Body of pancreas (tissue), 4 donors: Measurements from ENCODE around the gene KIF16B. TPM values are rescaled to one million over a fixed set of nuclear protein-coding genes. Genes with fewer than 3 reads are reported as not detected.

ENCODE experiments used
- ATAC-seq: fragments of 150-250 bp; one replicate; pipeline ENCODE4 v1.9.1; 2016
- DNase-seq, 4 donors: peaks; one replicate each; pipeline ENCODE4 v3.0.0-alpha.2; 2019
- H3K27ac ChIP-seq, 4 donors: fragments of 200-600 bp; sonication (generic); 1 replicate in 3 of 4; 2 replicates in 1 of 4; pipeline versions ENCODE4 v1.5.1 to v1.6.1; 2016 to 2019; ENCODE audit warnings: mild to moderate bottlenecking in 1 of 4, mixed read lengths in 1 of 4, moderate library complexity in 1 of 4
- H3K27me3 ChIP-seq, 2 donors: fragments of 200-600 bp; sonication (generic); one replicate each; pipeline ENCODE4 v1.6.0; 2016; ENCODE audit warnings: mild to moderate bottlenecking in 1 of 2
- H3K36me3 ChIP-seq, 2 donors: fragments of 200-600 bp; sonication (generic); replicated peaks in 1 of 2; 2 replicates each; pipeline ENCODE4 v1.5.1; 2016; ENCODE audit warnings: low read depth in 2 of 2; ENCODE audit not compliant: insufficient read depth in 1 of 2
- H3K4me1 ChIP-seq: fragments of 200-600 bp; sonication (generic); one replicate; pipeline ENCODE4 v1.6.0; 2016
- H3K4me3 ChIP-seq, 2 donors: fragments of 200-600 bp; sonication (generic); 1 replicate in 1 of 2; 2 replicates in 1 of 2; pipeline ENCODE4 v1.5.1; 2016 to 2019
- H3K9me3 ChIP-seq, 3 donors: fragments of 200-600 bp; sonication (generic); 1 replicate in 2 of 3; 2 replicates in 1 of 3; pipeline ENCODE4 v1.5.1; 2016
- POLR2A ChIP-seq, 3 donors: fragments of 450-650 bp; IDR thresholded peaks; one replicate each; pipeline ENCODE4 v1.6.1; 2016; ENCODE audit warnings: antibody characterized with exemption in 3 of 3, mild to moderate bottlenecking in 2 of 3
- WGBS, 2 donors: methylation state at CpG; one replicate each; pipeline ENCODE4 v1.1.5; 2017; 5-methylcytosine and 5-hydroxymethylcytosine counted together
- intact Hi-C: fragments of 100-400 bp; cut with DNase I; formaldehyde crosslinking; loops from one replicate; pipeline ENCODE4 v1.15.1; 2023
- total RNA-seq, 2 donors: library from RNA; depleted of rRNA; stranded (reverse); fragments of >200 nt; gene quantifications; one replicate each; pipeline ENCODE4 v1.1.0, GENCODE V29; 2016
- TF ChIP-seq, protein P1 (sequence below), 7 experiments: fragments of 450-650 bp in 4 of 7; fragments of 200-600 bp in 3 of 7; sonication (generic) in 3 of 7; IDR thresholded peaks; one replicate each; pipeline ENCODE4 v1.5.1; 2016 to 2019; ENCODE audit warnings: antibody characterized with exemption in 7 of 7

Gene KIF16B
- total RNA-seq, 2 donors from 2014 or later: 13.7 to 55.0 TPM

GRCh38 chr20:16475225-16475624, 98.0 kb downstream of the KIF16B start:
- TF ChIP-seq, protein P1, sequence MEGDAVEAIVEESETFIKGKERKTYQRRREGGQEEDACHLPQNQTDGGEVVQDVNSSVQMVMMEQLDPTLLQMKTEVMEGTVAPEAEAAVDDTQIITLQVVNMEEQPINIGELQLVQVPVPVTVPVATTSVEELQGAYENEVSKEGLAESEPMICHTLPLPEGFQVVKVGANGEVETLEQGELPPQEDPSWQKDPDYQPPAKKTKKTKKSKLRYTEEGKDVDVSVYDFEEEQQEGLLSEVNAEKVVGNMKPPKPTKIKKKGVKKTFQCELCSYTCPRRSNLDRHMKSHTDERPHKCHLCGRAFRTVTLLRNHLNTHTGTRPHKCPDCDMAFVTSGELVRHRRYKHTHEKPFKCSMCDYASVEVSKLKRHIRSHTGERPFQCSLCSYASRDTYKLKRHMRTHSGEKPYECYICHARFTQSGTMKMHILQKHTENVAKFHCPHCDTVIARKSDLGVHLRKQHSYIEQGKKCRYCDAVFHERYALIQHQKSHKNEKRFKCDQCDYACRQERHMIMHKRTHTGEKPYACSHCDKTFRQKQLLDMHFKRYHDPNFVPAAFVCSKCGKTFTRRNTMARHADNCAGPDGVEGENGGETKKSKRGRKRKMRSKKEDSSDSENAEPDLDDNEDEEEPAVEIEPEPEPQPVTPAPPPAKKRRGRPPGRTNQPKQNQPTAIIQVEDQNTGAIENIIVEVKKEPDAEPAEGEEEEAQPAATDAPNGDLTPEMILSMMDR (IDR thresholded peaks at IDR 0.05): no peak
- TF ChIP-seq POLR2A (IDR thresholded peaks at IDR 0.05): no peak
- intact Hi-C loops: no loop called here
- ATAC-seq (peak; percentile 78), DNase-seq (peak in 1 of 4 donors; percentile 13)
- Histone ChIP-seq H3K27me3 (no peaks in the 10 kb centered on the region), H3K9me3 (no peaks in the 10 kb centered on the region), H3K27ac (peak overlapping the region in 3 of 4 donors; percentile 30 to 33 (median 32)), H3K36me3 (no peaks in the 10 kb centered on the region), H3K4me1 (peaks cover 8% of the 10 kb centered on the region), H3K4me3 (no peak overlapping the region)
- 28 to 37% methylated on average over 6 of the region's 6 CpGs for WGBS, 2 donors

- Histone ChIP-seq H3K27ac (peak overlapping the region in 2 of 4 donors; percentile 3 to 30), H3K27me3 (no peaks in the 10 kb centered on the region)
- WGBS, 2 donors: 82 to 98% methylated on average over 2 of the region's 2 CpGs
Measured at GRCh38 chr20:16474363-16474762, 98.9 kb downstream of the KIF16B start.

GRCh38 chr20:16472045-16472872, 101.0 kb downstream of the KIF16B start:
- DNase-seq (peak in 2 of 4 donors; percentile 11 to 19), ATAC-seq (no peak)
- no peaks in the 10 kb centered on the region for H3K36me3 ChIP-seq
- peaks cover 8% of the 10 kb centered on the region for H3K4me1 ChIP-seq
- TF ChIP-seq, protein P1 (IDR thresholded peaks at IDR 0.05): no peak
- no peak for TF ChIP-seq POLR2A (IDR thresholded peaks at IDR 0.05)
- WGBS, 2 donors: 75 to 79% methylated on average over 12 of the region's 12 CpGs
- no peak overlapping the region for H3K4me3 ChIP-seq
- H3K9me3 ChIP-seq: no peaks in the 10 kb centered on the region
- H3K27ac ChIP-seq: no peak overlapping the region
- intact Hi-C loops: no loop called here
- H3K27me3 ChIP-seq: no peaks in the 10 kb centered on the region

More at GRCh38 chr20:16474363-16474762, 98.9 kb downstream of the KIF16B start:
- ATAC-seq (no peak), DNase-seq (no peak)
- no peaks in the 10 kb centered on the region for H3K36me3 ChIP-seq
- H3K9me3 ChIP-seq: no peaks in the 10 kb centered on the region
- peaks cover 8% of the 10 kb centered on the region for H3K4me1 ChIP-seq
- TF ChIP-seq POLR2A (IDR thresholded peaks at IDR 0.05): no peak
- TF ChIP-seq, protein P1 (IDR thresholded peaks at IDR 0.05): no peak
- intact Hi-C loops: no loop called here
- no peak overlapping the region for H3K4me3 ChIP-seq

DNA sequence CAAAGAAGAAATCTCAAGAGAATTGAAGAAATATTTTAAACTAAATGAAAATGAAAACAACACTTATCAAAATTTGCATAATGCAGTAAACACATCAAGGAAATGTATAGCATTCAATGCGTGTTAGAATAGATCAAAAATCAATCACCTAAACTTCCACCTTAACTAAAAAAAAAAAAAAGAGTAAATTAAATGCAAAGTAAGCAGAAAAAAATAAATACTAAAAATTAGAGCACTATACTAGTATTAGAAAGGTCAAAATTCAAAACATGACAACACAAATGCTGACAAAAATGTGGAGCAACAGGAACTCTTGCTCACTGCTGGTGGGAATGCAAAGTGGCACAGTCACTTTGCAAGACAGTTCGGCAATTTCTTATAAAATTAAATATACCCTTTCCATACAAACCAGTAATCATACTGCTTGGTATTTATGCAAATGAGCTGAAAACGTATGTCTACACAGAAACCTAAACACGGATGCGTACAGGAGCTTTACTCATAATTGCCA, 103.8 kb downstream of the KIF16B start:
- Histone ChIP-seq H3K9me3 (no peaks in the 10 kb centered on the region), H3K4me1 (no peaks in the 10 kb centered on the region), H3K27me3 (no peaks in the 10 kb centered on the region), H3K27ac (no peak overlapping the region), H3K36me3 (no peaks in the 10 kb centered on the region), H3K4me3 (no peak overlapping the region)
- TF ChIP-seq, protein P1 (IDR thresholded peaks at IDR 0.05): no peak
- TF ChIP-seq POLR2A (IDR thresholded peaks at IDR 0.05): no peak
- DNase-seq: no peak
- intact Hi-C loops: no loop called here
- WGBS, 2 donors: 90 to 92% methylated on average over 5 of the region's 5 CpGs
- no peak for ATAC-seq
